Activated CD4-positive, CD25-positive, alpha-beta regulatory T cell treated with anti-CD3 and anti-CD28 coated beads, Interleukin-2, amount 50 U/mL, for 72 hours (primary cell): ENCODE data around the gene AEN.

Source experiments
- DNase-seq: peaks from one replicate; pipeline ENCODE4 v3.0.0; 2021

AEN gene

DNA sequence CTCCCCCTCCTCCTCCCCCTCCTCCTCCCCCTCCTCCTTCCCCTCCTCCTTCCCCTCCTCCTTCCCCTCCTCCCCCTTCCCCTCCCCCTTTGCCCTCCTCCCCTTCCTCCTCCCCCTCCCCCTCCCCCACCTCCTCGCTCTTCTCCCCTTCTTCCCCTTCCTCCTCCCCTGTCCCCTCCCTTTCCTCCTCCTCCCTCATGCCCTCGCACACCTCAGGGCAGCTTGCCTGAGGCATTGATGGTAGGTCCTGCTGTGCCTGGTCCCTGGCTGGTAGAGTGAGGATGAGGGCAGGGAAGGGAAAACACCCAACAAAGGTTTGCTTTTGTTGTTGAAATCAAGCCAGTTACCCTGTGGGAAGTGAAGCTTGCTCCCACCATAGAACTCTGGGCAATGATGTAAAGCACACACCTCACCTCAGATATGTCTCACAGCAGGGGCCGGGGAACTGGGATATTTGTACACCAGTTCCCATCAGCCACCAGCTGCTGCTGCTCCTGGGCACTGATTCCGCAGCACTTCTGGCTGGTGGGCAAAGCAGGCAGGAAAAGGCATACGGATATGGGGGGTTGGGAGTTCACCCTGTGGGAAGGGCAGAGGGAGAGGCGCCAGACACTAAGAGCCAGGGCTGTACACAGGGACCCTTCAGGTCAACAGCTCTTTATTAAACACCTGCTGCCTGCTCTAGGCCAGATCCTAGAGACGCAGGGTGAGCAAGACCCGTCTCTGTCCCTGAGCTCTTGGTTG is 31.5 kb downstream of the AEN start:
- no peak for DNase-seq

DNA sequence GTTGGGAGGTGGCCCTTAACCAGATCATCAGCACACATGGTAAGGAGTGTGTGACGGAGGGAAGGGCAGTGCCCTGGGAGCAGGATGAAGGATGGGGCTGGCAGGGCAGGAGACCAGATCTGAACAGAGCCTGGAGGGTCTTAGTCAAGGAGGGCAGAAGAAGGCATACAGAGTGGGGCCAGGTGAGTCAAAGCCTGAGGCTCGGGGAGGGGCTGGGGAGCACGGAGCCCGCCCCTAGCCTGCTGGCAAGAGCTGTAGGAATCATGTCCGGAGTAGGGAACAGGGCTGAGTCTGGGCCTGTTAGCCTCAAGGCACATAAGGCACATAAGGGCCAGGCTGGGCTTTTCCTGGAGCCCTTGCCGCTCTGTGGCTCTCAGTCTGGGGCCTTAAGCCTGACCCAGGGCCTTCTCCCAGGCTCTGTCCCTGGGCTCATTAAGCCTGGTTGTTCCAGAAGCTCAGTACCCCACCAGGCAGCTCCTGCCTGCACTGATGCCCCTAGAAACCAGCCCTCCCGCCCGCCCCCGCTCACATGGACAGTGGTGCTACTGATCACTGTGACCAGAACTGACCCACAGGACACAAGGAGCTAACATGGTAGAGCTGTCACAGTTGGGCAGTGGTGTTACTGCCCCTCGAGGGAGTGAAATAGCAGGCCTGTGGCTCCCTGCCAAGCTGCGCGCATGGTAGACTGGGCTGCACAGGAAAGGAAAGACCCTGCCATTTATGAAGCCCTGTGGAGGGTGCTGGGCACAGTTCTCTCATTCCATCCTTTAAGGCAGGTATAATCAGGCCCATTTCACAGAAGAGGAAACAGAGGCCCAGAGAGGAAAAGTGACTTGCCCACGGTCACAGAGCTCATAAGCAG is 32.3 kb downstream of the AEN start:
- no peak for DNase-seq

GRCh38 chr15:88654430-88655102 is 33.4 kb downstream of the AEN start:
- peak; percentile 27 for DNase-seq

DNA sequence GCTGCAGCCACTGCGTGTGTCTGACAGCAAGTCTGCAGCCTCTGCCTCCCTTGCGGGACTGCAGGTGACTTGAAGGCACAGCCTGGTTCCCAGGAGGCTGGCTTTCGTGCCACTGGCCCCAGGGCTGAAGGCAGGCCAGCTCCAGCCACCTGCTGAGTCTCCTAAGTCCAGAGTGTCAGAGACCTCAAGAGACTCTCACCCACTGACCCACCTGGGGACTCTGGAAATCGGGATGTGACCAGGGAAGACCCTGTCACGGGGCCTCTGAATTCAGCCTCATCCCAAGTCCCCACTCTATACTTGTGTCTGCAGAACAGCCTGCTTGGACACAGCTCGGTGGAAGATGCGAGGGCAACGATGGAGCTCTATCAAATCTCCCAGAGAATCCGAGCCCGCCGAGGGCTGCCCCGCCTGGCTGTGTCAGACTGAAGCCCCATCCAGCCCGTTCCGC is 34.0 kb downstream of the AEN start:
- peak; percentile 24 for DNase-seq

GRCh38 chr15:88655800-88656488 is 34.8 kb downstream of the AEN start:
- DNase-seq: peak; percentile 25

DNA sequence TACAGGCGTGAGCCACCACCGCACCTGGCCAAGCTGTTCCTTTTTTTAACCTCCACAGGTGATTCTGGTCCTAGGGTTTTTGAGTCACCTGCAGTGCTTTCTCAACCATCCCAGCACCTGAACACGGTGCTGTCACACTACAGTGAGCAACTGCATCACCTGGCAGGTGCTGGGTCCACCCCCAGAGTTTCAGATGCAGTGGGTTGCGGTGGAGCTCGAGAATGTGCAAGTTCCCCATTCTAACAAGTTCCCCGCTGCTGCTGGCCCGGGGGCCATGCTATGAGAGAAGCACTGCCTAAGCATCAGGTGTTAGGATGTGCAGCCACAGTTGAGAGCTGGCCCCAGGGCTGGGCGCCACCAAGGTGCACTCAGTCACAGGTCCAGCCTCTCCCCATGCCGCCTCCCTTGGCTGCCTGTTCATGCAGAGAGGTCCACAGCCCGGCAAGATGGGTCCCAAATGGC is 35.7 kb downstream of the AEN start:
- peak; percentile 27 for DNase-seq

DNA sequence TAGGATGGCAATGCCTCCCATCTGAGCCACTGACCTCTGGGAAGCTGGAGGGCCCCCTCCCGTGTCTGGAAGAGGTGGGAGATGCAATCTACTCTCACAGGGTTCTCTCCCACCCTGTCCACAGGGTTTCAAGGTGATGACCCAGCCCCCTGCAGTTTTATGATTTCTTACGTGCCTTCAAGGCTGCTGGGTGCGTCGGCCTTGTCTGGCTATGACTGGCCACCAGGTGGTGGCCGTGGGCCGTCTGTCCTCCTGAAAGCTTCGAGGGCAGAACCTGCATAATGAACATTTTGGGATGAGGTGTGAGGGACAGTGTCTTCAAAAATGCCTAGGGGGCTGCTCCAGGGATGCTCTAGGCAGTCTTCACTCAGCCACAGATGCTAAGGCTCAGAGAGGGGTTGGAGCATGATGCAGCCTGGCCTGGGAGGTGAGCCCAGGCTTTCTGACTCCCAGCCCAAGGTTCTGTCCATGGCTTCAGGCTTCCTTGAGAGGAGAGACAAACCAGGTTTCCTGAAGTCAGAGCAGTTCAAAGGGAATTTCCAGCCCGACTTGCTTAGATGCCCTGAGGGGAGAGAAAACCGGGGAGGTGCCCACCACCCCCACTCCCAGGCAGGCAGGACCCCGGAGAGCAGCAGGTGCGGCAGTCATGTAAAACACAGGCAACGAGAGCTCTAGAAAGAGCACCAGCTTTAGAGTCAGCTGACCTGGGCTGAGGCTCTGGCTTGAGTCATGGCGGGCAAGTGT is 36.4 kb downstream of the AEN start:
- peak; percentile 27 for DNase-seq

- no peak for DNase-seq
Observed at GRCh38 chr15:88658070-88658965, 37.2 kb downstream of the AEN start.

- no peak for DNase-seq
Observed at GRCh38 chr15:88658972-88659931, 38.1 kb downstream of the AEN start.

DNA sequence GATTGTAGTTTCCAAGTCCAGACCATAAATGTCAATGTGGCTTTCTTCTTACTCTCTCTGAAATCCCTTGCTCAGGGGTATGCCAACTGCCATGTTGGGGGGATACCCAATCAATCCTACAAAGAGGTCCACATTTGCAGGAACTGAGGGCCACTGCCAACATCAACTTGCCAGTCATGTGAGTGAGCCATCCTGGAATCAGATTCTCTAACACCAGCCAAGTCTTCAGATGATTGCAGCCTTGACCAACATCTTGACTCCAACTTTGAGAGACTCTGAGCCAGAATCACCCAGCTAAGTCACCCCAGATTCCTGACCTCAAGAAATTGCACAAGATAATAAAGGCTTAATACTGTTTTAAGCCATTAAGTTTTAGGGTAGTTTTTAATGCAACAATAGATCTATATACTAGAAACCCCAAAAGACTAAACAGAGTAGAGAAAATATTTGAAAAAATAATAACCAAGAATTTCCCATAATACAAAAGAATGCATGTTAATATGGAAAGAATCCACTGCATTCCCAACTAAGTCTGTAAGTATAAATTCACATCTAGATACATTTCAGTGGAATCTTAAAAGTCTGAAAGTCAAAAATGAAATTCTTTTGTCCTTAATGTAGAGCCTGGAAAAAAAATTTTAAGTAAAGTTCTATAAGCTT is 40.0 kb downstream of the AEN start:
- no peak for DNase-seq

DNA sequence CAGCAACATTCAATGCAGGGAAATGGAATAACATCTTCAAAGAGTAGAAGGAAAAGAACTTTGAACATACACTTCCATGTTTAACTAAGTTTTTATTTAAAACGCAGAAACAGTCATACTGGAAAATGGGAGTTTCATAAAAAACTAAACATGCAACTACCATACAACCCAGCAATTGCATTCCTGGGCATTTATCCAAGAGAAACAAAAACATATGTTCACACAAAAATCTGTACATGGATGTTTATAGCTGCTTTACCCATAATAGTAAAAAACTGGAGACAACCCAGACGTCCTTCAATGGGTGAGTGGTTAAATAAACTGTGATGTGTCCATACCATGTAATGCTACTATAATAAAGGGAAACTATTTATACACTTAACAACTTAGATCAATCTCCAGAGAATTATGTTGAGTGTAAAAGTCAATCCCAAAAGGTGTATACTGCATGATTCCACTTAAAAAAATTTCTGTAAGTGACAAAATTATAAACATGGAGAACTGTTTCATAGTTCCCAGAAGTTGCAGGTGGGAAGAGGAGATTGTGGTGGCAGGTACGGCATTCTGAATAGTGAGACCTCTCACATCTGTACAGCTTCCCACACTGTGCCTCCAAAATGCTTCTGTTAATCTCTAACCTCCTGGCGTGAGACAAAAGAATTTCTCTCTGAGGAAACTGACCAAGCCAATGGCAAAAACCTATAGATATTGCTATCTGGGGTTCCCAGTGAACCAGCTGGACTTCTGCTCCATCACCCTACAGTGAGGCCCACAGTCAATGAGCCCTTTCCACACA is 40.8 kb downstream of the AEN start:
- no peak for DNase-seq

DNA sequence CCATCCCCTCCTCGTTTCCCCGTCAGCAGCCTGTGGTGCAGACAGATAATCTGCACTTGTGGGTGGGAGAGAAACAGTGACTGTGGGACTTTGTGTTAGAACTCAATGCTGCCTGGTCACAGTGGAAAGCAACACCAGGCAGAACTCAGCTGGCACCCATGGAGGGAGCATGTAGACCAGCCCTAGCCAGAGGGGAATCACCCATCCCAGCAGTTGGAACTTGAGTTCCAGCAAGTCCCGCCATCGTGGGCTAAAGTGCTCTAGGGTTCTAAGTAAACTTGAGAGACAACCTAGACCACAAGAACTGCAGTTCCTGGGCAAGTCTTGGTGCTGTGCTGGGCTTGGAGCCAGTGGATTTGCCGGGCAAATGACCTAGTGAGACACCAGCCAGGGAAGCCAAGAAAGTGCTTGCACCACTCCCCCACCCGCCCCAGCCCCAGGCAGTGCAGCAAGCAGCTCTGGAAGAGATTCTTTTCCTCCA is 42.0 kb downstream of the AEN start:
- no peak for DNase-seq

GRCh38 chr15:88664151-88664778 is 43.1 kb downstream of the AEN start:
- DNase-seq: no peak

DNA sequence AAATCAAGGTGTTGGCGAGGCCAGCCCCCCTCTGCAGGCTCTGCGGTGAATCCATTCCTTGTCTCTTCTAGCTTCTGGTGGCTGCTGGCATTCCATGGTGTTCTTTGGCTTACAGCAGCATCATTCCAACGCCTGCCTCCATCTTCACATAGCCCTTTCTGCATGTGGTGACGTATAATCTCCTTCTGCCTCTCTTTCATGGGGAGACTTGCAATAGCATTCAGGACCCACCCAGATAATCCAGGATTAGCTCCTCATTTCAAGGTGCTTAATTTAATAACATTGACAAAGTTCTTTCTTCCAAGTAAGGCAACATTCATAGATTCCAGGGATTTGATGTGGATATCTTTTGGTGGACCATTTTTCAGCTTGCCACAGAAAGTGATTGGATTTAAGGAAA is 53.5 kb downstream of the AEN start:
- no peak for DNase-seq

GRCh38 chr15:88678755-88679154 is 57.6 kb downstream of the AEN start:
- no peak for DNase-seq

DNA sequence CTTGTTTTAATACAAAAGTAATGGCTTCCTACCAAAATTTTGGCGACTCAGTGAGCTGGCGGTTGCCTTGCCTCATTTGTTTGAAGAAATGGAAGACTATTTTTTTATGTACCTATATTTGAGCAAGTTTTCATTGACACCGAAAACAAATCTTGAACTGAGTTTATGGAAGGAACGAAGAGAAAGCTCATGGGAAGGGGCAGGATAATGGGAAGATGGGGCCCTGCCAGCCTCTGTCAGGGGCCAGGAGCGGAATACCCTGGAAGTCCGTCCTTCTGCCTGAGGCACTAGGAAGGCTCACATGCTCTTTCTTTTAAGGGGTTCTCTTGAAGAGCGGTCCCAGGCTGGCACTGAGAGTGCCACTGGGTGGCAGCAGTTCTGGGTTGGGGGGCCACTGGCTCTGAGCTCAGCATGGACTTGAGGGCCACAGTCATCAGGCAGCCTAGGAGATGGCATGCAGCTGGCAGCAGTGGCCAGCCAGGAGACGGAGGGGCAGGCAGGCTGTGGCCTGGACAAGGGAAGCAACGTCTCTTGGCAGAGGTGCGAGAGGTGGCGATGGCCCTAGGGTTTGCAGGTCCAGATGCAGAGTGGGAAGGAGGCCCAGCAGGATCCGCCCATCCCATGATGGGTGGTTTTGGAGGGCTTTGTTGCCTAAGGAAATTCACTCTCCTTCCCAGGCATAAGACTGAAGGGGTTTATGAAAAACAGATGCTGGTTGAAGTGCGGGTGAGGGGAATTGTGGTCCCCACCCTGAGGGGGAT is 59.3 kb downstream of the AEN start:
- DNase-seq: no peak
